Measurements from ENCODE around the gene MAGT1. TPM values are rescaled to one million over a fixed set of nuclear protein-coding genes. Genes with fewer than 3 reads are reported as not detected.
"Not testable (repeated sequence)": the region's sequence is repeated elsewhere in the genome, so short reads cannot be mapped to it uniquely, and the experiment has no call there.

Gene MAGT1
- total and polyA plus RNA-seq, 2 donors (not counting 1 experiment from before 2014, with no cell fraction given) = 7.4 to 30.0 TPM

DNA sequence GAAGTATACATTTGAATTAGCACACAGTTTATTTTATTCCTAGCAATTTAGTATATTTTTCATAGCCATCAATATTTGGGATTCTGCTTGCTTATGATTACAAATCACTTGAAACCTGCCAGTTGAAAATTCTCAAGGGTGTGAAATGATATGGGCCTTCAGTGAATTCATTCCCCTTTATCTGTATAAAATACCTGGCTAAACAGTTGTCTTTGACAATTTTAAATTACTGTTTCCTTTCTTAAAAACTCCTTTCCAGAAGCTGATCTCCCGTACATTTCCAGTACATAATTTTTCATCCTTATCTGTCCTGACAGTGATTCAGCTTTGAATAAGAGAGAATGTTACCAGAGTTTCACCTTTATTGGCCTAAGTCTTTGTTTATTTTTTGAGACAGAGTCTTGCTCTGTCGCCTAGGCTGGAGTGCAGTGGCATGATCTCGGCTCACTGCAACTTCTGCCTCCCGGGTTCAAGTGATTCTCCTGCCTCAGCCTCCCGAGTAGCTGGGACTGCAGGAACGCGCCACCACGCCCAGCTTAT is 29.2 kb upstream of the MAGT1 start:
- no CpG with 5 or more reads among the region's 8 CpGs for WGBS (ENCODE audit: insufficient coverage)
- DNase-seq = no peak
- Histone ChIP-seq H4K20me1 (ENCODE audit: control insufficient read depth, insufficient read depth, low read length, poor library complexity, severe bottlenecking) (no peaks in the 10 kb centered on the region), H3K36me3 (replicated peaks in 1 of 2; ENCODE audit: control extremely low read depth in 1 of 2, control insufficient read depth in 1 of 2, extremely low read depth in 1 of 2, insufficient read depth in 2 of 2, low read length in 1 of 2) (peaks cover 0 to 2% of the 10 kb centered on the region in 2 experiments), H3K4me2 (replicated peaks; ENCODE audit: low read depth, low read length, poor library complexity, severe bottlenecking) (no peak overlapping the region), H3K4me3 (ENCODE audit: control extremely low read depth in 1 of 5, extremely low read depth in 1 of 5, insufficient read depth in 1 of 5, low read depth in 2 of 5, low read length in 4 of 5) (no peak overlapping the region), H3K9ac (ENCODE audit: low read length) (no peak overlapping the region), H2AFZ (ENCODE audit: insufficient read depth, low read depth, low read length, poor library complexity, severe bottlenecking) (no peak overlapping the region), H3K27ac (ENCODE audit: low read length in 2 of 2) (no peak overlapping the region), H3K79me2 (ENCODE audit: control insufficient read depth, insufficient read depth, low read length) (peaks cover 26% of the 10 kb centered on the region), H3K4me1 (ENCODE audit: control insufficient read depth in 2 of 2, insufficient read depth in 2 of 2, low read length in 2 of 2) (peaks cover 0 to 3% of the 10 kb centered on the region in 2 donors), H3K27me3 (replicated peaks in 1 of 4; ENCODE audit: control extremely low read depth in 1 of 4, control insufficient read depth in 3 of 4, insufficient read depth in 4 of 4, low read length in 3 of 4) (no peaks in the 10 kb centered on the region), H3K9me3 (ENCODE audit: control extremely low read depth in 1 of 3, control insufficient read depth in 2 of 3, insufficient read depth in 1 of 3, low read length in 2 of 3) (no peaks in the 10 kb centered on the region)
- intact Hi-C loops (cut with micrococcal nuclease) = no loop called here
- ChIA-PET CTCF (no interaction called here), POLR2A (no interaction called here)
- no peaks in the 10 kb centered on the region for H3K9me3 Mint-ChIP-seq (ENCODE audit: insufficient read depth)
- H3K27ac Mint-ChIP-seq = no peak overlapping the region
- H3K27me3 Mint-ChIP-seq = no peaks in the 10 kb centered on the region
- no peak overlapping the region for H3K4me3 Mint-ChIP-seq
- ATAC-seq (ENCODE audit: low read depth) = no peak
- H3K4me1 Mint-ChIP-seq = peaks cover 12% of the 10 kb centered on the region
- TF ChIP-seq CTCF (IDR thresholded peaks at IDR 0.05) (no peak), EZH2 (IDR thresholded peaks at IDR 0.05; ENCODE audit: borderline replicate concordance, insufficient read depth, low read depth, low read length, poor library complexity, severe bottlenecking) (no peak)

GRCh38 chrX:77922787-77923186 is 27.6 kb upstream of the MAGT1 start:
- peaks cover 0 to 3% of the 10 kb centered on the region in 2 donors for H3K4me1 ChIP-seq (ENCODE audit: control insufficient read depth in 2 of 2, insufficient read depth in 2 of 2, low read length in 2 of 2)
- no peaks in the 10 kb centered on the region for H3K27me3 Mint-ChIP-seq
- H3K27ac Mint-ChIP-seq = no peak overlapping the region
- H3K9me3 Mint-ChIP-seq (ENCODE audit: insufficient read depth) = no peaks in the 10 kb centered on the region
- no peak overlapping the region for H3K4me3 ChIP-seq (ENCODE audit: control extremely low read depth in 1 of 5, extremely low read depth in 1 of 5, insufficient read depth in 1 of 5, low read depth in 2 of 5, low read length in 4 of 5)
- H3K36me3 ChIP-seq (replicated peaks in 1 of 2; ENCODE audit: control extremely low read depth in 1 of 2, control insufficient read depth in 1 of 2, extremely low read depth in 1 of 2, insufficient read depth in 2 of 2, low read length in 1 of 2) = no peaks in the 10 kb centered on the region
- H3K4me2 ChIP-seq (replicated peaks; ENCODE audit: low read depth, low read length, poor library complexity, severe bottlenecking) = no peak overlapping the region
- ChIA-PET CTCF (no interaction called here), POLR2A (no interaction called here)
- H3K27ac ChIP-seq (ENCODE audit: low read length in 2 of 2) = no peak overlapping the region
- H3K4me1 Mint-ChIP-seq = peaks cover 23% of the 10 kb centered on the region
- H4K20me1 ChIP-seq (ENCODE audit: control insufficient read depth, insufficient read depth, low read length, poor library complexity, severe bottlenecking) = no peaks in the 10 kb centered on the region
- H3K9me3 ChIP-seq (ENCODE audit: control extremely low read depth in 1 of 3, control insufficient read depth in 2 of 3, insufficient read depth in 1 of 3, low read length in 2 of 3) = no peaks in the 10 kb centered on the region
- no peak overlapping the region for H2AFZ ChIP-seq (ENCODE audit: insufficient read depth, low read depth, low read length, poor library complexity, severe bottlenecking)
- TF ChIP-seq EZH2 (IDR thresholded peaks at IDR 0.05; ENCODE audit: borderline replicate concordance, insufficient read depth, low read depth, low read length, poor library complexity, severe bottlenecking) (no peak), CTCF (IDR thresholded peaks at IDR 0.05) (no peak)
- no peak overlapping the region for H3K4me3 Mint-ChIP-seq
- intact Hi-C loops (cut with micrococcal nuclease) = no loop called here
- no peak overlapping the region for H3K9ac ChIP-seq (ENCODE audit: low read length)
- ATAC-seq (ENCODE audit: low read depth) (no peak), DNase-seq (no peak)
- peaks cover 36% of the 10 kb centered on the region for H3K79me2 ChIP-seq (ENCODE audit: control insufficient read depth, insufficient read depth, low read length)
- H3K27me3 ChIP-seq (replicated peaks in 1 of 4; ENCODE audit: control extremely low read depth in 1 of 4, control insufficient read depth in 3 of 4, insufficient read depth in 4 of 4, low read length in 3 of 4) = no peaks in the 10 kb centered on the region

- H3K27ac ChIP-seq (ENCODE audit: low read length in 2 of 2); H3K4me3 Mint-ChIP-seq; H3K4me1 ChIP-seq (ENCODE audit: control insufficient read depth in 2 of 2, insufficient read depth in 2 of 2, low read length in 2 of 2); ATAC-seq (ENCODE audit: low read depth); H3K9me3 ChIP-seq (ENCODE audit: control extremely low read depth in 1 of 3, control insufficient read depth in 2 of 3, insufficient read depth in 1 of 3, low read length in 2 of 3); H3K36me3 ChIP-seq (replicated peaks in 1 of 2; ENCODE audit: control extremely low read depth in 1 of 2, control insufficient read depth in 1 of 2, extremely low read depth in 1 of 2, insufficient read depth in 2 of 2, low read length in 1 of 2); CTCF ChIA-PET; H3K9ac ChIP-seq (ENCODE audit: low read length); H4K20me1 ChIP-seq (ENCODE audit: control insufficient read depth, insufficient read depth, low read length, poor library complexity, severe bottlenecking); DNase-seq; H3K27me3 ChIP-seq (replicated peaks in 1 of 4; ENCODE audit: control extremely low read depth in 1 of 4, control insufficient read depth in 3 of 4, insufficient read depth in 4 of 4, low read length in 3 of 4); H3K4me2 ChIP-seq (replicated peaks; ENCODE audit: low read depth, low read length, poor library complexity, severe bottlenecking); POLR2A ChIA-PET; H2AFZ ChIP-seq (ENCODE audit: insufficient read depth, low read depth, low read length, poor library complexity, severe bottlenecking); H3K4me3 ChIP-seq (ENCODE audit: control extremely low read depth in 1 of 5, extremely low read depth in 1 of 5, insufficient read depth in 1 of 5, low read depth in 2 of 5, low read length in 4 of 5); H3K27me3 Mint-ChIP-seq; H3K27ac Mint-ChIP-seq; H3K9me3 Mint-ChIP-seq (ENCODE audit: insufficient read depth): not testable (repeated sequence)
- intact Hi-C loops (cut with micrococcal nuclease) = loop anchor here (10.0 kb wide), 2 partner anchors 215 to 1025 kb away; partner anchors contain the start of genes P2RY10 and TAF9B
- H3K79me2 ChIP-seq (ENCODE audit: control insufficient read depth, insufficient read depth, low read length) = peaks cover 52% of the 10 kb centered on the region
- H3K4me1 Mint-ChIP-seq = peaks cover 32% of the 10 kb centered on the region
- 60% methylated on average over 1 of the region's 6 CpGs for WGBS (ENCODE audit: insufficient coverage)
Measured at GRCh38 chrX:77919370-77919769, 24.1 kb upstream of the MAGT1 start.
